A549 (cell line): ENCODE results near the gene SH3PXD2B.

Experiments
- CEBPB ChIP-seq, 2 experiments: fragments of >200 bp in 1 of 2; sonication (Bioruptor Twin) in 1 of 2; formaldehyde crosslinking in 1 of 2; IDR thresholded peaks; 2 replicates each; pipeline ENCODE4 v1.6.1; 2012 to 2016
- CHD2 ChIP-seq: fragments of 150-350 bp; IDR thresholded peaks from 2 replicates; pipeline ENCODE4 v1.6.1; 2014; ENCODE audit warnings: low read length; ENCODE audit not compliant: partially characterized antibody
- EP300 ChIP-seq, 2 experiments: fragments of >200 bp; sonication (Bioruptor Twin); formaldehyde crosslinking; IDR thresholded peaks; 2 replicates in 1 of 2; 3 replicates in 1 of 2; pipeline ENCODE4 v1.6.1; 2016 to 2017
- HOXA7 ChIP-seq: fragments of 250-450 bp; sonication (Bioruptor Pico); IDR thresholded peaks from 2 replicates; pipeline ENCODE4 v1.5.0; 2020; ENCODE audit warnings: mild to moderate bottlenecking, moderate library complexity
- MYC ChIP-seq: IDR thresholded peaks from 2 replicates; pipeline ENCODE4 v1.6.1; 2012; ENCODE audit warnings: mild to moderate bottlenecking, inconsistent platforms, low read length, improper control_type of control experiment, borderline replicate concordance
- POLR2A ChIP-seq: IDR thresholded peaks from 2 replicates; pipeline ENCODE4 v1.6.1; 2012; ENCODE audit warnings: mild to moderate bottlenecking, low read length
- POLR2AphosphoS2 ChIP-seq: conservative IDR thresholded peaks from 2 replicates; pipeline ENCODE4 v1.6.1; 2012; ENCODE audit warnings: low read length, improper control_type of control experiment, inconsistent platforms
- RNF2 ChIP-seq: fragments of 200-600 bp; sonication (generic); IDR thresholded peaks from 2 replicates; pipeline ENCODE4 v1.6.1; 2016; ENCODE audit warnings: low read depth, mild to moderate bottlenecking, antibody characterized with exemption, moderate library complexity, borderline replicate concordance
- TF ChIP-seq, protein P1 (sequence below): fragments of 200-600 bp; sonication (generic); IDR thresholded peaks from 2 replicates; pipeline ENCODE4 v1.6.1; 2016; ENCODE audit warnings: antibody characterized with exemption, mild to moderate bottlenecking, moderate library complexity
- TF ChIP-seq, protein P2 (sequence below): fragments of >200 bp; sonication (Bioruptor Twin); formaldehyde crosslinking; IDR thresholded peaks from 3 replicates; pipeline ENCODE4 v1.5.1; 2016

DNA sequence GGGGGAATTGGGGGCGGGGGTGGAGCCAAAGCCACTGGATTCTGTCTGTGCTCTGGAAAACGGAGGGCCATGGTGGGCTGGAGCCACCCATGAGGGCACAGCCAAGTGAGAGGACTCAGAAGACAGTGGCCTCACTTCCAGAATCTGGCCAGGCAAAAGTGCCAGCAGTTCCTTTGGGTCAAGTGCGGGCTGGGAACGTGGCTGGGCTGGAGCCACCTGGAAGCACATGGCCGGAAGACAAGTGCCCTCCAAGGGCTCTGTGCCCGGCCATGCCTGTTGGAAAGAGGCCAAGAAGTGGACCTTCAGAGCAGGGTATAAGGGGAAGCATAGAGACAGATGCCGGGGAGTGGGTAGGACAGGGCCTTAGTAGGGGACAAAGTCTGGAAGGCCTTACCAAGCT lies 11.7 kb upstream of the SH3PXD2B start:
- TF ChIP-seq, protein P1, sequence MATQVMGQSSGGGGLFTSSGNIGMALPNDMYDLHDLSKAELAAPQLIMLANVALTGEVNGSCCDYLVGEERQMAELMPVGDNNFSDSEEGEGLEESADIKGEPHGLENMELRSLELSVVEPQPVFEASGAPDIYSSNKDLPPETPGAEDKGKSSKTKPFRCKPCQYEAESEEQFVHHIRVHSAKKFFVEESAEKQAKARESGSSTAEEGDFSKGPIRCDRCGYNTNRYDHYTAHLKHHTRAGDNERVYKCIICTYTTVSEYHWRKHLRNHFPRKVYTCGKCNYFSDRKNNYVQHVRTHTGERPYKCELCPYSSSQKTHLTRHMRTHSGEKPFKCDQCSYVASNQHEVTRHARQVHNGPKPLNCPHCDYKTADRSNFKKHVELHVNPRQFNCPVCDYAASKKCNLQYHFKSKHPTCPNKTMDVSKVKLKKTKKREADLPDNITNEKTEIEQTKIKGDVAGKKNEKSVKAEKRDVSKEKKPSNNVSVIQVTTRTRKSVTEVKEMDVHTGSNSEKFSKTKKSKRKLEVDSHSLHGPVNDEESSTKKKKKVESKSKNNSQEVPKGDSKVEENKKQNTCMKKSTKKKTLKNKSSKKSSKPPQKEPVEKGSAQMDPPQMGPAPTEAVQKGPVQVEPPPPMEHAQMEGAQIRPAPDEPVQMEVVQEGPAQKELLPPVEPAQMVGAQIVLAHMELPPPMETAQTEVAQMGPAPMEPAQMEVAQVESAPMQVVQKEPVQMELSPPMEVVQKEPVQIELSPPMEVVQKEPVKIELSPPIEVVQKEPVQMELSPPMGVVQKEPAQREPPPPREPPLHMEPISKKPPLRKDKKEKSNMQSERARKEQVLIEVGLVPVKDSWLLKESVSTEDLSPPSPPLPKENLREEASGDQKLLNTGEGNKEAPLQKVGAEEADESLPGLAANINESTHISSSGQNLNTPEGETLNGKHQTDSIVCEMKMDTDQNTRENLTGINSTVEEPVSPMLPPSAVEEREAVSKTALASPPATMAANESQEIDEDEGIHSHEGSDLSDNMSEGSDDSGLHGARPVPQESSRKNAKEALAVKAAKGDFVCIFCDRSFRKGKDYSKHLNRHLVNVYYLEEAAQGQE: no peak
- TF ChIP-seq, protein P2, sequence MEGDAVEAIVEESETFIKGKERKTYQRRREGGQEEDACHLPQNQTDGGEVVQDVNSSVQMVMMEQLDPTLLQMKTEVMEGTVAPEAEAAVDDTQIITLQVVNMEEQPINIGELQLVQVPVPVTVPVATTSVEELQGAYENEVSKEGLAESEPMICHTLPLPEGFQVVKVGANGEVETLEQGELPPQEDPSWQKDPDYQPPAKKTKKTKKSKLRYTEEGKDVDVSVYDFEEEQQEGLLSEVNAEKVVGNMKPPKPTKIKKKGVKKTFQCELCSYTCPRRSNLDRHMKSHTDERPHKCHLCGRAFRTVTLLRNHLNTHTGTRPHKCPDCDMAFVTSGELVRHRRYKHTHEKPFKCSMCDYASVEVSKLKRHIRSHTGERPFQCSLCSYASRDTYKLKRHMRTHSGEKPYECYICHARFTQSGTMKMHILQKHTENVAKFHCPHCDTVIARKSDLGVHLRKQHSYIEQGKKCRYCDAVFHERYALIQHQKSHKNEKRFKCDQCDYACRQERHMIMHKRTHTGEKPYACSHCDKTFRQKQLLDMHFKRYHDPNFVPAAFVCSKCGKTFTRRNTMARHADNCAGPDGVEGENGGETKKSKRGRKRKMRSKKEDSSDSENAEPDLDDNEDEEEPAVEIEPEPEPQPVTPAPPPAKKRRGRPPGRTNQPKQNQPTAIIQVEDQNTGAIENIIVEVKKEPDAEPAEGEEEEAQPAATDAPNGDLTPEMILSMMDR: no peak
- TF ChIP-seq EP300 (IDR thresholded peaks at IDR 0.05): no peak
- TF ChIP-seq POLR2A: no peak
- no peak for TF ChIP-seq HOXA7 (CRISPR knock-in tag)
- no peak for TF ChIP-seq POLR2AphosphoS2
- no peak for TF ChIP-seq CHD2
- no peak for TF ChIP-seq MYC
- TF ChIP-seq RNF2: no peak
- no peak for TF ChIP-seq CEBPB (IDR thresholded peaks at IDR 0.05)
